ENCODE measurements around the gene MYOT. TPM values are rescaled to one million over a fixed set of nuclear protein-coding genes. Genes with fewer than 3 reads are reported as not detected.

The MYOT gene
- total and polyA plus RNA-seq, 12 donors = 6.4 to 180 (median 11.7) TPM

- DNase-seq = no peak
- H3K4me3 ChIP-seq = no peak overlapping the region
- 49 to 63% methylated on average over 1 of the region's 1 CpG for WGBS, 2 donors
- no peaks in the 10 kb centered on the region for H3K27me3 ChIP-seq
- H3K9me3 ChIP-seq = no peaks in the 10 kb centered on the region
- intact Hi-C loops (cut with DNase I) = loop anchor here in 1 of 10 donors (5.0 kb wide), 1 partner anchor 54 kb away; the partner anchor contains the start of gene PKD2L2
- peaks cover 2 to 78% (median 36%) of the 10 kb centered on the region in 9 donors for H3K4me1 ChIP-seq
- peak overlapping the region in 9 of 10 donors; percentile 28 to 92 (median 58) for H3K27ac ChIP-seq
- TF ChIP-seq, protein P1, sequence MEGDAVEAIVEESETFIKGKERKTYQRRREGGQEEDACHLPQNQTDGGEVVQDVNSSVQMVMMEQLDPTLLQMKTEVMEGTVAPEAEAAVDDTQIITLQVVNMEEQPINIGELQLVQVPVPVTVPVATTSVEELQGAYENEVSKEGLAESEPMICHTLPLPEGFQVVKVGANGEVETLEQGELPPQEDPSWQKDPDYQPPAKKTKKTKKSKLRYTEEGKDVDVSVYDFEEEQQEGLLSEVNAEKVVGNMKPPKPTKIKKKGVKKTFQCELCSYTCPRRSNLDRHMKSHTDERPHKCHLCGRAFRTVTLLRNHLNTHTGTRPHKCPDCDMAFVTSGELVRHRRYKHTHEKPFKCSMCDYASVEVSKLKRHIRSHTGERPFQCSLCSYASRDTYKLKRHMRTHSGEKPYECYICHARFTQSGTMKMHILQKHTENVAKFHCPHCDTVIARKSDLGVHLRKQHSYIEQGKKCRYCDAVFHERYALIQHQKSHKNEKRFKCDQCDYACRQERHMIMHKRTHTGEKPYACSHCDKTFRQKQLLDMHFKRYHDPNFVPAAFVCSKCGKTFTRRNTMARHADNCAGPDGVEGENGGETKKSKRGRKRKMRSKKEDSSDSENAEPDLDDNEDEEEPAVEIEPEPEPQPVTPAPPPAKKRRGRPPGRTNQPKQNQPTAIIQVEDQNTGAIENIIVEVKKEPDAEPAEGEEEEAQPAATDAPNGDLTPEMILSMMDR (IDR thresholded peaks at IDR 0.05) = no peak
- no peak for ATAC-seq
- peaks cover 0 to 3% (median 0%) of the 10 kb centered on the region in 9 donors for H3K36me3 ChIP-seq
Observed at GRCh38 chr5:137833463-137833862, 34.2 kb upstream of the MYOT start.

- Histone ChIP-seq H3K9me3 (no peaks in the 10 kb centered on the region), H3K27me3 (no peaks in the 10 kb centered on the region), H3K4me1 (peaks cover 3 to 82% (median 34%) of the 10 kb centered on the region in 9 donors), H3K36me3 (peaks cover 0 to 3% (median 0%) of the 10 kb centered on the region in 9 donors), H3K4me3 (no peak overlapping the region), H3K27ac (peak overlapping the region in 6 of 10 donors; percentile 8 to 92 (median 90))
- DNase-seq (no peak), ATAC-seq (no peak)
- WGBS, 2 donors = 48 to 54% methylated on average over 4 of the region's 4 CpGs
- intact Hi-C loops (cut with DNase I) = loop anchor here in 4 of 10 donors (5.0 kb wide), 1 partner anchor 53 kb away; the partner anchor contains the start of gene PKD2L2 (in 4 of the 4)
- TF ChIP-seq, protein P1 (IDR thresholded peaks at IDR 0.05) = no peak
Observed at GRCh38 chr5:137834498-137835049, 33.1 kb upstream of the MYOT start.

GRCh38 chr5:137836298-137836697 is 31.4 kb upstream of the MYOT start:
- no peaks in the 10 kb centered on the region for H3K27me3 ChIP-seq
- peaks cover 0 to 3% (median 0%) of the 10 kb centered on the region in 9 donors for H3K36me3 ChIP-seq
- no peaks in the 10 kb centered on the region for H3K9me3 ChIP-seq
- TF ChIP-seq, protein P1 (IDR thresholded peaks at IDR 0.05) = no peak
- DNase-seq = no peak
- H3K4me3 ChIP-seq = no peak overlapping the region
- peak in 1 of 8 donors; percentile 22 for ATAC-seq
- 55 to 63% methylated on average over 1 of the region's 1 CpG for WGBS, 2 donors
- peak overlapping the region; percentile 50 to 92 (median 86) for H3K27ac ChIP-seq
- intact Hi-C loops (cut with DNase I) = loop anchor here in 4 of 10 donors (2.0 to 5.0 kb wide), 2 partner anchors 45 to 51 kb away; partner anchors contain the start of gene PKD2L2 (in 3 of the 4)
- H3K4me1 ChIP-seq = peaks cover 3 to 78% (median 31%) of the 10 kb centered on the region in 9 donors

GRCh38 chr5:137836997-137837396 is 30.7 kb upstream of the MYOT start:
- ATAC-seq (peak; percentile 43 to 93 (median 88)), DNase-seq (peak in 1 of 2 donors; percentile 39)
- H3K36me3 ChIP-seq = peaks cover 0 to 3% (median 0%) of the 10 kb centered on the region in 9 donors
- peaks cover 3 to 72% (median 27%) of the 10 kb centered on the region in 9 donors for H3K4me1 ChIP-seq
- H3K4me3 ChIP-seq = no peak overlapping the region
- H3K27ac ChIP-seq = peak overlapping the region; percentile 69 to 92 (median 86)
- no peaks in the 10 kb centered on the region for H3K27me3 ChIP-seq
- H3K9me3 ChIP-seq = no peaks in the 10 kb centered on the region
- TF ChIP-seq, protein P1 (IDR thresholded peaks at IDR 0.05) = no peak
- intact Hi-C loops (cut with DNase I) = loop anchor here in 4 of 10 donors (2.0 to 5.0 kb wide), 2 partner anchors 44 to 50 kb away; partner anchors contain the start of gene PKD2L2 (in 3 of the 4)

Data from heart right ventricle (tissue), 16 donors.